Right atrium auricular region (tissue), 2 donors: ENCODE measurements around the gene CCDC192. TPM values are rescaled to one million over a fixed set of nuclear protein-coding genes. Genes with fewer than 3 reads are reported as not detected.
"Not testable (repeated sequence)": the region's sequence is repeated elsewhere in the genome, so short reads cannot be mapped to it uniquely, and the experiment has no call there.

Experiments
- DNase-seq: peaks from one replicate; pipeline ENCODE4 v3.0.0-alpha.2; 2019; ENCODE audit warnings: low spot score
- H3K27ac ChIP-seq, 2 donors: fragments of 200-600 bp; sonication (generic); 1 replicate in 1 of 2; 2 replicates in 1 of 2; pipeline ENCODE4 v1.5.1; 2016 to 2019
- H3K27me3 ChIP-seq, 2 donors: fragments of 200-600 bp; sonication (generic); one replicate each; pipeline versions ENCODE4 v1.5.1 to v1.6.0; 2017 to 2019
- H3K36me3 ChIP-seq: fragments of 200-600 bp; sonication (generic); one replicate; pipeline ENCODE4 v1.5.1; 2016
- H3K4me1 ChIP-seq, 2 donors: fragments of 200-600 bp; sonication (generic); one replicate each; pipeline versions ENCODE4 v1.5.1 to v1.6.0; 2017 to 2019
- H3K4me3 ChIP-seq, 2 donors: fragments of 200-600 bp; sonication (generic); 1 replicate in 1 of 2; 2 replicates in 1 of 2; pipeline ENCODE4 v1.5.1; 2017 to 2019; ENCODE audit warnings: mild to moderate bottlenecking in 1 of 2, moderate library complexity in 1 of 2
- H3K9me3 ChIP-seq, 2 donors: fragments of 200-600 bp; sonication (generic); one replicate each; pipeline ENCODE4 v1.5.1; 2019
- CTCF ChIP-seq, 2 donors: fragments of 200-600 bp; sonication (generic); IDR thresholded peaks; one replicate each; pipeline ENCODE4 v1.5.1; 2019; ENCODE audit warnings: antibody characterized with exemption in 2 of 2
- total RNA-seq, 2 donors: library from RNA; depleted of rRNA; stranded (reverse); fragments of >200 nt; gene quantifications; one replicate each; pipeline ENCODE4 v1.1.0, GENCODE V29; 2016

Gene CCDC192
- total RNA-seq, 2 donors from 2014 or later = not detected

GRCh38 chr5:127770272-127770671 lies 67.1 kb downstream of the CCDC192 start:
- TF ChIP-seq CTCF (IDR thresholded peaks at IDR 0.05) = no peak

GRCh38 chr5:127772531-127772930 lies 69.3 kb downstream of the CCDC192 start:
- Histone ChIP-seq H3K36me3 (no peaks in the 10 kb centered on the region), H3K27ac (no peak overlapping the region), H3K27me3 (no peaks in the 10 kb centered on the region), H3K9me3 (no peaks in the 10 kb centered on the region), H3K4me3 (no peak overlapping the region), H3K4me1 (peaks cover 0 to 3% of the 10 kb centered on the region in 2 donors)
- DNase-seq = no peak
- no peak for TF ChIP-seq CTCF (IDR thresholded peaks at IDR 0.05)

More at GRCh38 chr5:127770272-127770671, 67.1 kb downstream of the CCDC192 start:
- H3K4me1 ChIP-seq = peaks cover 0 to 3% of the 10 kb centered on the region in 2 donors
- no peak overlapping the region for H3K4me3 ChIP-seq
- DNase-seq = no peak
- no peaks in the 10 kb centered on the region for H3K27me3 ChIP-seq
- H3K27ac ChIP-seq = no peak overlapping the region
- no peaks in the 10 kb centered on the region for H3K9me3 ChIP-seq
- H3K36me3 ChIP-seq = no peaks in the 10 kb centered on the region

GRCh38 chr5:127774221-127774620 lies 71.0 kb downstream of the CCDC192 start:
- no peak overlapping the region for H3K27ac ChIP-seq
- H3K4me1 ChIP-seq = peaks cover 0 to 3% of the 10 kb centered on the region in 2 donors
- peaks cover 0 to 10% of the 10 kb centered on the region in 2 donors for H3K9me3 ChIP-seq
- DNase-seq = no peak
- no peak for TF ChIP-seq CTCF (IDR thresholded peaks at IDR 0.05)
- H3K4me3 ChIP-seq = no peak overlapping the region
- no peaks in the 10 kb centered on the region for H3K36me3 ChIP-seq
- no peaks in the 10 kb centered on the region for H3K27me3 ChIP-seq

GRCh38 chr5:127776477-127776876 lies 73.3 kb downstream of the CCDC192 start:
- TF ChIP-seq CTCF (IDR thresholded peaks at IDR 0.05) = no peak
- Histone ChIP-seq H3K27ac (no peak overlapping the region), H3K36me3 (no peaks in the 10 kb centered on the region), H3K4me3 (no peak overlapping the region), H3K27me3 (no peaks in the 10 kb centered on the region), H3K9me3 (peaks cover 0 to 10% of the 10 kb centered on the region in 2 donors), H3K4me1 (no peaks in the 10 kb centered on the region)
- no peak for DNase-seq

- no peak overlapping the region for H3K27ac ChIP-seq
- no peak overlapping the region for H3K4me3 ChIP-seq
- no peaks in the 10 kb centered on the region for H3K27me3 ChIP-seq
- H3K4me1 ChIP-seq = no peaks in the 10 kb centered on the region
- no peak for TF ChIP-seq CTCF (IDR thresholded peaks at IDR 0.05)
- peaks cover 0 to 10% of the 10 kb centered on the region in 2 donors for H3K9me3 ChIP-seq
- no peak for DNase-seq
- no peaks in the 10 kb centered on the region for H3K36me3 ChIP-seq
Observed at GRCh38 chr5:127777957-127778356, 74.8 kb downstream of the CCDC192 start.

GRCh38 chr5:127782450-127782849 lies 79.3 kb downstream of the CCDC192 start:
- not testable (repeated sequence) for H3K9me3 ChIP-seq, H3K4me1 ChIP-seq, H3K36me3 ChIP-seq, DNase-seq, H3K27ac ChIP-seq, H3K4me3 ChIP-seq, H3K27me3 ChIP-seq
